Amygdala (tissue), 56 donors: Measurements from ENCODE around the gene SPAG6.
"Not testable (repeated sequence)": the region's sequence is repeated elsewhere in the genome, so short reads cannot be mapped to it uniquely, and the experiment has no call there.

Experiments
- DNase-seq, 56 donors: peaks; one replicate each; lab custom pipeline; 2025; lab: John Stamatoyannopoulos, UW

The SPAG6 gene

GRCh38 chr10:22339761-22340328 lies 5.5 kb upstream of the SPAG6 start:
- DNase-seq: no peak

- DNase-seq: peak in 34 of 56 donors; percentile 14 to 83 (median 56)
Observed at GRCh38 chr10:22340329-22341189, 4.7 kb upstream of the SPAG6 start.

GRCh38 chr10:22341190-22341925 lies 3.9 kb upstream of the SPAG6 start:
- DNase-seq: peak in 3 of 56 donors; percentile 11 to 52 (median 35)

GRCh38 chr10:22341926-22342196 lies 3.4 kb upstream of the SPAG6 start:
- DNase-seq: no peak

- DNase-seq: no peak
Observed at GRCh38 chr10:22342421-22342820, 2.9 kb upstream of the SPAG6 start.

- DNase-seq: no peak
Observed at GRCh38 chr10:22343731-22344130, 1.6 kb upstream of the SPAG6 start.

- no peak for DNase-seq
Observed at GRCh38 chr10:22344249-22344648, 1.0 kb upstream of the SPAG6 start.

GRCh38 chr10:22344781-22345300 lies 455 bp upstream of the SPAG6 start:
- no peak for DNase-seq

- DNase-seq: no peak
Observed at GRCh38 chr10:22346096-22346661, 883 bp downstream of the SPAG6 start.

- DNase-seq: no peak
Observed at GRCh38 chr10:22349755-22350154, 4.5 kb downstream of the SPAG6 start.

- no peak for DNase-seq
Observed at GRCh38 chr10:22351131-22351703, 5.9 kb downstream of the SPAG6 start.

GRCh38 chr10:22356324-22356873 lies 11.1 kb downstream of the SPAG6 start:
- no peak for DNase-seq

- not testable (repeated sequence) for DNase-seq
Observed at GRCh38 chr10:22357770-22358169, 12.5 kb downstream of the SPAG6 start.

GRCh38 chr10:22363305-22363704 lies 18.0 kb downstream of the SPAG6 start:
- DNase-seq: no peak

- no peak for DNase-seq
Observed at GRCh38 chr10:22364407-22365140, 19.3 kb downstream of the SPAG6 start.

- no peak for DNase-seq
Observed at GRCh38 chr10:22365233-22365632, 19.9 kb downstream of the SPAG6 start.

GRCh38 chr10:22365644-22366434 lies 20.5 kb downstream of the SPAG6 start:
- no peak for DNase-seq

- DNase-seq: no peak
Observed at GRCh38 chr10:22366435-22366703, 21.1 kb downstream of the SPAG6 start.

GRCh38 chr10:22366771-22367170 lies 21.5 kb downstream of the SPAG6 start:
- no peak for DNase-seq
